Measurements from ENCODE around the gene CDC123.
"Not testable (repeated sequence)": the region's sequence is repeated elsewhere in the genome, so short reads cannot be mapped to it uniquely, and the experiment has no call there.

DNA sequence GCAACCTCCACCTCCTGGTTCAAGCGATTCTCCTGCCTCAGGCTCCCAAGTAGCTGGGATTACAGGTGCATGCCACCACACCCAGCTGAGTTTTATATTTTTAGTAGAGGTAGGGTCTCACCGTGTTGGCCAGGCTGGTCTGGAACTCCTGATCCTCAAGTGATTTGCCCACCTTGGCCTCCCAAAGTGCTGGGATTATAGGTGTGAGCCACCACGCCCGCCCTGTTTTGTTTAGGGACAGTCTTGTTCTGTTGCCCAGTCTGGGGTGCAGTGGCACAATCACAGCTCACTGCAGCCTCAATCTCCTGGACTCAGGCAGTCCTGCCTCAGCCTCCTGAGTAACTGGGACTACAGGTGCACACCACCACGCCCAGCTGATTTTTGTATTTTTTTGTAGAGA lies 54.7 kb downstream of the CDC123 start:
- TF ChIP-seq POLR2AphosphoS5 (IDR thresholded peaks at IDR 0.05; ENCODE audit: low read depth, low read length); POLR2A (IDR thresholded peaks at IDR 0.05; ENCODE audit: low read depth, low read length); TAF1 (IDR thresholded peaks at IDR 0.05; ENCODE audit: low read depth, low read length); PAX5 (IDR thresholded peaks at IDR 0.05; ENCODE audit: insufficient read depth, low read length, severe bottlenecking); POU2F2 (IDR thresholded peaks at IDR 0.05; ENCODE audit: low read depth, low read length); SPI1 (IDR thresholded peaks at IDR 0.05; ENCODE audit: low read depth, low read length): not testable (repeated sequence)

All from GM12891 (cell line).